Measurements from ENCODE around the gene NTHL1. TPM values are rescaled to one million over a fixed set of nuclear protein-coding genes. Genes with fewer than 3 reads are reported as not detected.
A peak's percentile ranks its signal among the peaks of the same experiment; 100 is the strongest.

NTHL1 gene
- total and polyA plus RNA-seq, 9 of the 15 experiments (the other 6 are each of a cell fraction or from before 2014, with no cell fraction given): 1.1 to 58.8 (median 17.6) TPM

- no peak for TF ChIP-seq ETV6 (IDR thresholded peaks at IDR 0.05; ENCODE audit: borderline replicate concordance in 1 of 2, low read depth in 2 of 2, low read length in 1 of 2)
- TF ChIP-seq ETV6 (CRISPR knock-in tag; IDR thresholded peaks at IDR 0.05; ENCODE audit: borderline replicate concordance): no peak
- no peak for TF ChIP-seq AFF1 (IDR thresholded peaks at IDR 0.05; ENCODE audit: low read depth in 1 of 2, partially characterized antibody in 2 of 2)
- no peak for TF ChIP-seq FOXA3 (CRISPR knock-in tag; conservative IDR thresholded peaks at IDR 0.05 in 1 of 2, IDR thresholded peaks at IDR 0.05 in 1 of 2)
- no peak for TF ChIP-seq E2F5 (CRISPR knock-in tag; IDR thresholded peaks at IDR 0.05)
- 0 out of 2 replicates have a peak, but pooled peaks have one; percentile 20 for TF ChIP-seq ZNF583 (CRISPR knock-in tag; IDR thresholded peaks at IDR 0.05)
- peak; percentile 72 to 77 for TF ChIP-seq NRF1 (conservative IDR thresholded peaks at IDR 0.05 in 1 of 2, IDR thresholded peaks at IDR 0.05 in 1 of 2)
- no peak for TF ChIP-seq ZNF174 (CRISPR knock-in tag; IDR thresholded peaks at IDR 0.05)
- TF ChIP-seq KDM5B (IDR thresholded peaks at IDR 0.05; ENCODE audit: insufficient replicate concordance, low read depth, low read length): peak; percentile 34
- TF ChIP-seq JUN (IDR thresholded peaks at IDR 0.05; ENCODE audit: borderline replicate concordance, low read depth, low read length): 0 out of 2 replicates have a peak, but pooled peaks have one; percentile 12
- no peak for TF ChIP-seq JUN (CRISPR knock-in tag; IDR thresholded peaks at IDR 0.05; ENCODE audit: borderline replicate concordance)
- TF ChIP-seq CTCFL (IDR thresholded peaks at IDR 0.05; ENCODE audit: borderline replicate concordance, insufficient read depth, low read depth, low read length, poor library complexity, severe bottlenecking): peak; percentile 16
- peak; percentile 39; the same call in 1 of the 2 replicates for TF ChIP-seq POLR2AphosphoS5 (IDR thresholded peaks at IDR 0.05; ENCODE audit: control insufficient read depth, insufficient read depth, low read depth, low read length)
- TF ChIP-seq KLF13 (tag; IDR thresholded peaks at IDR 0.05; ENCODE audit: borderline replicate concordance, low read depth): 0 out of 2 replicates have a peak, but pooled peaks have one; percentile 32
- no peak for TF ChIP-seq RFX7 (CRISPR knock-in tag; IDR thresholded peaks at IDR 0.05)
- no peak for TF ChIP-seq ATF1 (CRISPR knock-in tag; IDR thresholded peaks at IDR 0.05)
- peak; percentile 68 for TF ChIP-seq ATF1 (tag; IDR thresholded peaks at IDR 0.05)
- peak; percentile 41; the same call in 1 of the 2 replicates for TF ChIP-seq CBFB (CRISPR knock-in tag; IDR thresholded peaks at IDR 0.05)
These were observed 24.3 kb downstream of the NTHL1 start (continued) for GRCh38 chr16:2023092-2024031.

All from K562 (cell line).